Neural cell (in vitro differentiated cells): ENCODE measurements around the gene C12orf42.

Experiments
- CTCF ChIP-seq: fragments of 450-650 bp; IDR thresholded peaks from 2 replicates; pipeline ENCODE4 v1.5.1; 2014; ENCODE audit warnings: antibody characterized with exemption, mild to moderate bottlenecking, moderate library complexity; ENCODE audit not compliant: poor library complexity, severe bottlenecking
- EP300 ChIP-seq: fragments of 450-650 bp; conservative IDR thresholded peaks from 2 replicates; pipeline ENCODE4 v1.6.1; 2014; ENCODE audit warnings: antibody characterized with exemption, mild to moderate bottlenecking, moderate library complexity; ENCODE audit not compliant: poor library complexity, severe bottlenecking
- EZH2 ChIP-seq: fragments of 200-600, 300-800 bp; shearing (Covaris generic), sonication (generic); IDR thresholded peaks from 2 replicates; pipeline ENCODE4 v1.6.1; 2014; ENCODE audit warnings: antibody characterized with exemption, low read length, borderline replicate concordance, mild to moderate bottlenecking; ENCODE audit not compliant: insufficient read depth, poor library complexity, severe bottlenecking
- POLR2AphosphoS5 ChIP-seq: IDR thresholded peaks from 2 replicates; pipeline ENCODE4 v1.6.1; 2012

DNA sequence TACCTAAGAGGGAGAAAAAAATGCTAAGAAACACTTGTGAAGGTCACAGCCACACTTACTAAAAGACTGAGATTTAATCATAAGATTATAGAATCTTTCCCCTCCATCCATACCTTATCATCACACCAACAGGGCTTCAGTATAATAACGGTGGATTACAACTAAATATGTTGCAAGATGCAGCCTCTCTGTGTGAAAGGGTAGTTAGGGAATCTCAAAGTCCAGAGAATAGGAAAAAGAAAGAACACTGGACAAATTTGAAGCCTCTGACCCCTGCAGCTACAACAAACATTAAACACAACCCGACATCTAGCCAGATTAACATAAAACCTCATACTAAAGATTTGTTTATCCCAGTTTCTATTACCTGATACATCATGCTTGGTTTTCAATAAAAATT lies 181.0 kb downstream of the C12orf42 start:
- no peak for TF ChIP-seq CTCF
- peak; percentile 21 for TF ChIP-seq POLR2AphosphoS5
- no peak for TF ChIP-seq EZH2
- no peak for TF ChIP-seq EP300
